Osteocyte (in vitro differentiated cells): Measurements from ENCODE around the gene TTC21B. TPM values are rescaled to one million over a fixed set of nuclear protein-coding genes. Genes with fewer than 3 reads are reported as not detected.

Experiments used
- DNase-seq: peaks from one replicate; pipeline ENCODE4 v3.0.0; 2021; ENCODE audit warnings: mixed read lengths; ENCODE audit not compliant: unreplicated experiment; ENCODE audit errors: extremely low spot score
- H3K27ac Mint-ChIP-seq: one replicate; pipeline ENCODE4 v1.8.0; 2021; ENCODE audit warnings: mild to moderate bottlenecking, mixed read lengths; ENCODE audit not compliant: unreplicated experiment
- H3K27me3 Mint-ChIP-seq: one replicate; pipeline ENCODE4 v1.8.0; 2021; ENCODE audit warnings: mixed read lengths; ENCODE audit not compliant: unreplicated experiment
- H3K36me3 Mint-ChIP-seq: one replicate; pipeline ENCODE4 v1.8.0; 2021; ENCODE audit warnings: mixed read lengths; ENCODE audit not compliant: unreplicated experiment
- H3K4me1 Mint-ChIP-seq: one replicate; pipeline ENCODE4 v1.8.0; 2021; ENCODE audit warnings: mixed read lengths; ENCODE audit not compliant: unreplicated experiment
- H3K4me3 Mint-ChIP-seq: one replicate; pipeline ENCODE4 v1.8.0; 2021; ENCODE audit warnings: mild to moderate bottlenecking, moderate library complexity, mixed read lengths; ENCODE audit not compliant: unreplicated experiment
- H3K9me3 Mint-ChIP-seq: one replicate; pipeline ENCODE4 v1.8.0; 2021; ENCODE audit warnings: mixed read lengths; ENCODE audit not compliant: unreplicated experiment
- CTCF ChIP-seq: fragments of 200-600 bp; sonication (generic); IDR thresholded peaks from 2 replicates; pipeline ENCODE4 v1.5.0; 2021; ENCODE audit warnings: antibody characterized with exemption, mild to moderate bottlenecking, moderate library complexity
- total RNA-seq: library from RNA; stranded (reverse); gene quantifications from 2 replicates; pipeline ENCODE4 v1.2.1, GENCODE V29; 2021

Gene TTC21B
- total RNA-seq, 1 donor from 2014 or later: 25.1 TPM

- no peaks in the 10 kb centered on the region for H3K9me3 Mint-ChIP-seq
- peaks cover 2% of the 10 kb centered on the region for H3K4me1 Mint-ChIP-seq
- no peak for TF ChIP-seq CTCF
- no peaks in the 10 kb centered on the region for H3K27me3 Mint-ChIP-seq
- H3K36me3 Mint-ChIP-seq: peaks cover 33% of the 10 kb centered on the region
- H3K4me3 Mint-ChIP-seq: no peak overlapping the region
- H3K27ac Mint-ChIP-seq: no peak overlapping the region
- DNase-seq: no peak
Observed at GRCh38 chr2:165911981-165912380, 41.6 kb downstream of the TTC21B start.

GRCh38 chr2:165911231-165911630, 42.3 kb downstream of the TTC21B start:
- no peaks in the 10 kb centered on the region for H3K27me3 Mint-ChIP-seq
- H3K4me3 Mint-ChIP-seq: no peak overlapping the region
- DNase-seq: no peak
- peaks cover 2% of the 10 kb centered on the region for H3K4me1 Mint-ChIP-seq
- H3K27ac Mint-ChIP-seq: no peak overlapping the region
- no peak for TF ChIP-seq CTCF
- no peaks in the 10 kb centered on the region for H3K9me3 Mint-ChIP-seq
- H3K36me3 Mint-ChIP-seq: peaks cover 29% of the 10 kb centered on the region

GRCh38 chr2:165909466-165909865, 44.1 kb downstream of the TTC21B start:
- no peak overlapping the region for H3K27ac Mint-ChIP-seq
- H3K4me1 Mint-ChIP-seq: peaks cover 7% of the 10 kb centered on the region
- DNase-seq: no peak

GRCh38 chr2:165905854-165906253, 47.7 kb downstream of the TTC21B start:
- H3K9me3 Mint-ChIP-seq: no peaks in the 10 kb centered on the region
- H3K4me1 Mint-ChIP-seq: peaks cover 23% of the 10 kb centered on the region
- H3K27ac Mint-ChIP-seq: no peak overlapping the region
- no peaks in the 10 kb centered on the region for H3K27me3 Mint-ChIP-seq
- DNase-seq: no peak
- no peak for TF ChIP-seq CTCF
- peaks cover 26% of the 10 kb centered on the region for H3K36me3 Mint-ChIP-seq
- H3K4me3 Mint-ChIP-seq: no peak overlapping the region

More at GRCh38 chr2:165909466-165909865, 44.1 kb downstream of the TTC21B start:
- no peak for TF ChIP-seq CTCF
- Mint-ChIP-seq H3K36me3 (peaks cover 35% of the 10 kb centered on the region), H3K4me3 (no peak overlapping the region), H3K9me3 (no peaks in the 10 kb centered on the region), H3K27me3 (no peaks in the 10 kb centered on the region)

GRCh38 chr2:165905269-165905668, 48.3 kb downstream of the TTC21B start:
- Mint-ChIP-seq H3K36me3 (peaks cover 26% of the 10 kb centered on the region), H3K4me1 (peaks cover 23% of the 10 kb centered on the region), H3K9me3 (no peaks in the 10 kb centered on the region), H3K27ac (no peak overlapping the region), H3K27me3 (no peaks in the 10 kb centered on the region), H3K4me3 (no peak overlapping the region)
- DNase-seq: no peak
- TF ChIP-seq CTCF: no peak
